ENCODE data around the gene ZNF609.

Gene ZNF609

DNA sequence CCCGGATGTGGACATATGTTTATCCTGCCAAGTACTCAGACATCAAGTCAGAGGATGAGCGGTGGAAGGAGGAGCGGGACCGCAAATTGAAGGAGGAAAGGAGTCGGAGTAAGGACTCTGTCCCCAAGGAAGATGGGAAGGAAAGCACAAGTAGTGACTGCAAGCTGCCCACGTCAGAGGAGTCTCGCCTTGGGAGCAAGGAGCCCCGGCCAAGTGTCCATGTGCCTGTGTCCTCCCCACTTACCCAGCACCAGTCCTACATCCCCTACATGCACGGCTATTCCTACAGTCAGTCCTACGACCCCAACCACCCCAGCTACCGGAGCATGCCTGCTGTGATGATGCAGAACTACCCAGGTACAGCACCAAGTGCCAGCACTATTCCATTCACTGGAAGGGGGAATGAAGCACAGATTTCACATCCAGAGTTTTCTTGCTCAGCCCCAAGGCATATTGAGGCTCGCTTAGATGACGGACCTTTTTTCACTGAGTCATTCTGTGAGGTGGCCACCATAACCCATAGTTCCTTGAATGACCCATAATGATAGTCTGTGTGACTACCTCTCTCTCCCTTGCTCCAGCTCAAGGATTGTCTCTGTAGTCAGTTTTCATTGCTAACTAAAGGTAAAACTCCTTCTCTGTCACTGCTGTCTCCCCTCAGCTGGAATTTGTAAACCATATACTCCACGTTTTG lies 217.9 kb downstream of the ZNF609 start:
- no peaks in the 10 kb centered on the region for H3K27me3 ChIP-seq
- no peaks in the 10 kb centered on the region for H3K4me1 ChIP-seq (ENCODE audit: control insufficient read depth in 1 of 2, insufficient read depth in 1 of 2, low read depth in 1 of 2, low read length in 1 of 2)
- no peak overlapping the region for H3K27ac ChIP-seq
- TF ChIP-seq, protein P1, sequence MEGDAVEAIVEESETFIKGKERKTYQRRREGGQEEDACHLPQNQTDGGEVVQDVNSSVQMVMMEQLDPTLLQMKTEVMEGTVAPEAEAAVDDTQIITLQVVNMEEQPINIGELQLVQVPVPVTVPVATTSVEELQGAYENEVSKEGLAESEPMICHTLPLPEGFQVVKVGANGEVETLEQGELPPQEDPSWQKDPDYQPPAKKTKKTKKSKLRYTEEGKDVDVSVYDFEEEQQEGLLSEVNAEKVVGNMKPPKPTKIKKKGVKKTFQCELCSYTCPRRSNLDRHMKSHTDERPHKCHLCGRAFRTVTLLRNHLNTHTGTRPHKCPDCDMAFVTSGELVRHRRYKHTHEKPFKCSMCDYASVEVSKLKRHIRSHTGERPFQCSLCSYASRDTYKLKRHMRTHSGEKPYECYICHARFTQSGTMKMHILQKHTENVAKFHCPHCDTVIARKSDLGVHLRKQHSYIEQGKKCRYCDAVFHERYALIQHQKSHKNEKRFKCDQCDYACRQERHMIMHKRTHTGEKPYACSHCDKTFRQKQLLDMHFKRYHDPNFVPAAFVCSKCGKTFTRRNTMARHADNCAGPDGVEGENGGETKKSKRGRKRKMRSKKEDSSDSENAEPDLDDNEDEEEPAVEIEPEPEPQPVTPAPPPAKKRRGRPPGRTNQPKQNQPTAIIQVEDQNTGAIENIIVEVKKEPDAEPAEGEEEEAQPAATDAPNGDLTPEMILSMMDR (IDR thresholded peaks at IDR 0.05), result no peak
- H3K36me3 ChIP-seq, result peaks cover 50% of the 10 kb centered on the region
- no peaks in the 10 kb centered on the region for H3K9me3 ChIP-seq
- no peak overlapping the region for H3K4me3 ChIP-seq (ENCODE audit: low read depth in 1 of 2, low read length in 1 of 2)

DNA sequence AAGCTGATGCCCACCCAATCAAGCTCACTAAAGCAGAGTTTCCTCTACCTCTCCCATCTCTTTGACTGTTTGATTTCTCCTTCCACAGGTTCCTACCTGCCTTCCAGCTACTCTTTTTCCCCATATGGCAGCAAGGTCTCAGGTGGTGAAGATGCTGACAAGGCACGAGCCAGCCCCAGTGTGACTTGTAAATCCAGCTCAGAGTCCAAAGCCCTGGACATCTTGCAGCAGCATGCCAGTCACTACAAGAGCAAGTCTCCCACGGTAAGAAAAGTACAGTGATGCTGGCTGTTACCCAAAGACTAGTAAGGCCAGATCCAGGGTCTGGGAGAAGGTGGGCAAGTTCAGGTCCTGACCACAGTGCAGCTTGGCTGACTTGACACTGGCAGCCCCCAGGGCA lies 219.7 kb downstream of the ZNF609 start:
- no peaks in the 10 kb centered on the region for H3K9me3 ChIP-seq
- no peaks in the 10 kb centered on the region for H3K27me3 ChIP-seq
- no peak overlapping the region for H3K4me3 ChIP-seq (ENCODE audit: low read depth in 1 of 2, low read length in 1 of 2)
- TF ChIP-seq, protein P1 (IDR thresholded peaks at IDR 0.05), result no peak
- H3K27ac ChIP-seq, result no peak overlapping the region
- no peaks in the 10 kb centered on the region for H3K4me1 ChIP-seq (ENCODE audit: control insufficient read depth in 1 of 2, insufficient read depth in 1 of 2, low read depth in 1 of 2, low read length in 1 of 2)
- H3K36me3 ChIP-seq, result peaks cover 65% of the 10 kb centered on the region

DNA sequence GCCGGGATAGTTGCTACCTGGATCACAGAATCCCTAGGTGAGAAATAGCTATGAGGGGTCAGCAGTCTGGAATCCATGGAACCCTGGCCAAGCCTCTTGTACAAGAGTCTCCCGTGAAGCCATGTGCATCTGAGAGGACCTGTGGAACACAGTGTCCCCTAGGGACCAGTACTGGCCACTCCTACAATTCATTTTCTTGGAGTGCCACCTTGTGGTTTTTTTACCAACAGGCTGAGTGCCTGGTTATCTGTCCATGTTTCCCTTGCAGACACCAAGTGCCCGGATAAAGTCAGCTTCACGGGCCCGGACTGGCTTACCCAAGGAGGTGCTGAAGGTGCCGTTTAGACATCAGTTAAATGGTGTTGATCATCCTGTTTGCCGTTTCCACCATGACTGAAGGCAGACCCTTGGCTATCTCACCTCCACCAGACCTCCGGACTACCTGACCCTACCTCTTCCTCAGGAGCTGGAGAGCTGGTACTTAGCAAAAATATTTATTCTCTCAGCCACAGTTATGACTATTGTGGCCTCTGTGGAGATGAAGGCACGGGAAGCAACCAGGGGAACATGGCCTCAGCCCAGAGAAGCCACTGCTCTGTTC lies 221.1 kb downstream of the ZNF609 start:
- TF ChIP-seq, protein P1 (IDR thresholded peaks at IDR 0.05), result peak; percentile 37
- Histone ChIP-seq H3K27ac (no peak overlapping the region), H3K27me3 (no peaks in the 10 kb centered on the region), H3K4me1 (ENCODE audit: control insufficient read depth in 1 of 2, insufficient read depth in 1 of 2, low read depth in 1 of 2, low read length in 1 of 2) (no peaks in the 10 kb centered on the region), H3K36me3 (peaks cover 78% of the 10 kb centered on the region), H3K9me3 (no peaks in the 10 kb centered on the region), H3K4me3 (ENCODE audit: low read depth in 1 of 2, low read length in 1 of 2) (no peak overlapping the region)

DNA sequence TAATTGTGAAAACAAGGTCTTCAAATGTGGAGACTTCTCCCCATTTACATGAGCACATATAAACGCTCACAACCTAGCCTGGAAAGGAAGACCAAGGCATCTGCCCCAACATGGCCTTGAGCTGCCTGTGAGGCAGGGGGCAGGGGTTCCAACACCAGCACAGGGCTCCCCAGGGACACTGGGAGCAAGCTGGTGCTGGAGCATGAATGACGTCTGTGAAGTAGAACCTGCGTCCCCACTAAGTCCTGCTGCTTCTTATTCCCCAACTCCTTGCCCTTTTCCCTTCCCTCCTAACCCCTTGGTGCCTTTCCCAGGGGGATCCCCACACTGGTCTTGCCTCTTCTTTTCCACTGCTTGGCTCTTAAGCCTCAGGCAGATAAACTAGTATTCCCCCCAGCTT lies 221.9 kb downstream of the ZNF609 start:
- H3K27ac ChIP-seq, result peak overlapping the region; percentile 9
- H3K36me3 ChIP-seq, result peaks cover 85% of the 10 kb centered on the region
- H3K9me3 ChIP-seq, result no peaks in the 10 kb centered on the region
- no peaks in the 10 kb centered on the region for H3K4me1 ChIP-seq (ENCODE audit: control insufficient read depth in 1 of 2, insufficient read depth in 1 of 2, low read depth in 1 of 2, low read length in 1 of 2)
- no peaks in the 10 kb centered on the region for H3K27me3 ChIP-seq
- TF ChIP-seq, protein P1 (IDR thresholded peaks at IDR 0.05), result no peak
- H3K4me3 ChIP-seq (ENCODE audit: low read depth in 1 of 2, low read length in 1 of 2), result no peak overlapping the region

DNA sequence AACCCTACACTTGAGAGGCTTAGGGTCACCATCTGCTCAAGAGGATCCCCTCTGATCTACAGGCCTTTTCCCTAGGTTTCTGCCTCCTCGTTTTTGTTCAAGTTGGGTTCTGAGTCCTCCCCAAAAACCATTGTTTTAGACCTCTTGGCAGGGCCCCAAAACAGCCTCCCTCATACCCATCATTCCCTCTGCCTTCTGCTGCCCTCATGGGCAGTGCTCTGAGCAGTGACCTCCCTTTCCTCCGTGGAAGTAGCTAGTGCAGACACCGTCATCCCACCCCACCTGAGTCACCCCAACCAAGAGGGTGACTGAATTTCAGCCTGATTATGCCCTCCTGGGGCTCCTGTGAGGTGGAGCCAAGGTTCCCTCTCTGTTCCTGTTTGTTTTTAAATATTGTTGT lies 223.0 kb downstream of the ZNF609 start:
- no peaks in the 10 kb centered on the region for H3K4me1 ChIP-seq (ENCODE audit: control insufficient read depth in 1 of 2, insufficient read depth in 1 of 2, low read depth in 1 of 2, low read length in 1 of 2)
- no peak overlapping the region for H3K4me3 ChIP-seq (ENCODE audit: low read depth in 1 of 2, low read length in 1 of 2)
- no peaks in the 10 kb centered on the region for H3K9me3 ChIP-seq
- no peaks in the 10 kb centered on the region for H3K27me3 ChIP-seq
- no peak overlapping the region for H3K27ac ChIP-seq
- H3K36me3 ChIP-seq, result peaks cover 93% of the 10 kb centered on the region
- TF ChIP-seq, protein P1 (IDR thresholded peaks at IDR 0.05), result no peak
